GM20431 (cell line): ENCODE measurements around the gene TNK1.
"Not testable (repeated sequence)": the region's sequence is repeated elsewhere in the genome, so short reads cannot be mapped to it uniquely, and the experiment has no call there.

Experiments
- in situ Hi-C: fragments of 300-500 bp; cut with MseI, MboI; formaldehyde crosslinking; loops from one replicate; pipeline ENCODE4 v1.15.0; 2020; ENCODE audit warnings: low sequenced_read_pairs; ENCODE audit not compliant: unreplicated experiment

Gene TNK1

GRCh38 chr17:7354262-7354843 lies 26.5 kb upstream of the TNK1 start:
- in situ Hi-C loops: no loop called here

GRCh38 chr17:7355053-7355452 lies 25.8 kb upstream of the TNK1 start, which contains the start of gene TMEM95:
Gene TMEM95 (plus strand): TSS chr17:7355156. CDS start chr17:7355205, 49 bp downstream.
- in situ Hi-C loops: no loop called here

- in situ Hi-C loops: no loop called here
Observed at GRCh38 chr17:7355573-7355972, 25.3 kb upstream of the TNK1 start.

- in situ Hi-C loops: no loop called here
Observed at GRCh38 chr17:7356072-7356549, 24.8 kb upstream of the TNK1 start.

GRCh38 chr17:7356756-7357155 lies 24.1 kb upstream of the TNK1 start:
- in situ Hi-C loops: no loop called here

GRCh38 chr17:7357381-7357780 lies 23.5 kb upstream of the TNK1 start:
- in situ Hi-C loops: no loop called here

GRCh38 chr17:7361906-7362305 lies 19.0 kb upstream of the TNK1 start:
- in situ Hi-C loops: no loop called here

GRCh38 chr17:7363311-7363710 lies 17.6 kb upstream of the TNK1 start:
- in situ Hi-C loops: no loop called here

- in situ Hi-C loops: not testable (repeated sequence)
Observed at GRCh38 chr17:7365963-7366362, 14.9 kb upstream of the TNK1 start.

- in situ Hi-C loops: no loop called here
Observed at GRCh38 chr17:7367083-7367482, 13.8 kb upstream of the TNK1 start.

GRCh38 chr17:7367918-7368598 lies 12.8 kb upstream of the TNK1 start:
- in situ Hi-C loops: no loop called here

GRCh38 chr17:7368599-7368994 lies 12.3 kb upstream of the TNK1 start:
- in situ Hi-C loops: not testable (repeated sequence)

- in situ Hi-C loops: no loop called here
Observed at GRCh38 chr17:7369825-7370224, 11.1 kb upstream of the TNK1 start.

GRCh38 chr17:7370853-7371252 lies 10.0 kb upstream of the TNK1 start:
- in situ Hi-C loops: no loop called here

GRCh38 chr17:7374353-7374752 lies 6.5 kb upstream of the TNK1 start:
- in situ Hi-C loops: no loop called here

GRCh38 chr17:7379134-7379533 lies 1.8 kb upstream of the TNK1 start:
- in situ Hi-C loops: no loop called here

- in situ Hi-C loops: no loop called here
Observed at GRCh38 chr17:7380321-7380720, 568 bp upstream of the TNK1 start.

- in situ Hi-C loops: no loop called here
Observed at GRCh38 chr17:7382901-7383300, 2.0 kb downstream of the TNK1 start.

- in situ Hi-C loops: no loop called here
Observed at GRCh38 chr17:7383371-7383741, 2.5 kb downstream of the TNK1 start.

GRCh38 chr17:7383742-7384488 lies 3.0 kb downstream of the TNK1 start:
- in situ Hi-C loops: no loop called here

GRCh38 chr17:7384489-7385081 lies 3.7 kb downstream of the TNK1 start:
- in situ Hi-C loops: no loop called here
